AG10803 (cell line): ENCODE measurements around the gene DICER1.

Source experiments
- DNase-seq: peaks from one replicate; pipeline ENCODE4 v3.0.0; 2010; ENCODE audit warnings: low read depth
- H3K4me3 ChIP-seq: 2 replicates; pipeline ENCODE4 v1.5.1; 2011; ENCODE audit warnings: mild to moderate bottlenecking, low read length, control low read depth
- CTCF ChIP-seq: conservative IDR thresholded peaks from 2 replicates; pipeline ENCODE4 v1.5.1; 2011; ENCODE audit warnings: mild to moderate bottlenecking, low read length, control low read depth, inconsistent platforms

Gene DICER1

DNA sequence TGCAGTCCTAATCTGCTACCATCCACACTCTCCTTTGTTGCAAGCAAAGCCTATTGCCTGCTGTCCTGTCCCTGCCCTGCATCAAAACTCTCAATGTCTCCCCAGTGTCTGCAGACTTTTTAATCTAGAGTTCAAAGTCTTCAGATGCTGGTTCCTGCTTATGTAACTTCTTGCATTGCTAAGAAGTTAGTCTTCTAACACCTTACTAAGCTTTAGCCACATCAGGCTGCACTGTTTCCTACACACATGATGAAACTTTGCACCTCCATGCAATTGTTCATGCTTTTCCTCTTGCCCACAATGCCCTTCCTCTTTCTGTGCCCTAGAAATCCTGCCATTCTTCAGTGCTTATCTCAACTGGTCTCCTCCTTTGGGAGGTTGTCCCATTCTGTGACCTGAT is 16.2 kb upstream of the DICER1 start:
- H3K4me3 ChIP-seq, result no peak overlapping the region
- no peak for TF ChIP-seq CTCF
- no peak for DNase-seq

- DNase-seq, result no peak
- H3K4me3 ChIP-seq, result no peak overlapping the region
- no peak for TF ChIP-seq CTCF
These were observed 9.8 kb upstream of the DICER1 start for GRCh38 chr14:95167177-95167576.

GRCh38 chr14:95165517-95165916 is 8.2 kb upstream of the DICER1 start:
- no peak overlapping the region for H3K4me3 ChIP-seq
- TF ChIP-seq CTCF, result no peak
- no peak for DNase-seq

DNA sequence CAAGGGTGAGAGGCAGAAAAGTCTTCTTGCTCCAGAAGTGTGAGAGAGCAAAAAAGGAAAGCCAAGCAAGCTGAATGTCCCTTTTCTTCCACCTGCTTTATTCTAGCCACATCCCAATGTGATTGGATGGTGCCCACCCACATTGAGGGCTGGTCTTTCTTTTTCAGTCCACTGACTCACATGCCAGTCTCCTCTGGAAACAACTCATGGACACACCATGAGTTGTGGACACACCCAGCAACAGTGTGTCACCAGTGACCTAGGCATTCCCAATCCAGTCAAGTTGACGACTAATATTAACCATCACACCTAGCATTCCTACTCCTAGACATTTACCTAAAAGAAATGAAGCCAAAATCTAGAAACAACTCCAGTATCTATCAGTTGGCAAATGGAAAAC is 7.2 kb upstream of the DICER1 start:
- DNase-seq, result no peak
- no peak for TF ChIP-seq CTCF
- no peak overlapping the region for H3K4me3 ChIP-seq

DNA sequence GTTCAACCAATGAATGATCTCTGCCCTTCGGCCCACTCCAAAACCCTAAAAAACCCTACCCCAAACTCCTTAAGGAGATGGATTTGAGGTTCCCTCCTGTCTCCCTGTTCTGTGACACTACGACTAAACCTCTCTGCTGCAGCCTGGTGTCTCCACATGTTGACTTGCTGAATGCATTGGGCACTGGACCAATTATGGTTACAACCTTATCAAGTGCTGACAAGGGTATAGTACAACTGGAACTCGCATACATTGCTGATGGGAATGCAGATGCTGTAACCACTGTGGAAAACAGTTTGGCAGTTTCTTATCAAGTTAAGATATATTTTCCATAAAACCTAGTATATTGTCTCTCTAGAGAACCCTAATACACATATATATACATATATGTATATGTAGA is 6.3 kb upstream of the DICER1 start:
- TF ChIP-seq CTCF, result no peak
- no peak for DNase-seq

GRCh38 chr14:95163132-95163531 is 5.8 kb upstream of the DICER1 start:
- DNase-seq, result no peak
- no peak for TF ChIP-seq CTCF

More for the DNA sequence above, 6.3 kb upstream of the DICER1 start:
- no peak overlapping the region for H3K4me3 ChIP-seq

DNA sequence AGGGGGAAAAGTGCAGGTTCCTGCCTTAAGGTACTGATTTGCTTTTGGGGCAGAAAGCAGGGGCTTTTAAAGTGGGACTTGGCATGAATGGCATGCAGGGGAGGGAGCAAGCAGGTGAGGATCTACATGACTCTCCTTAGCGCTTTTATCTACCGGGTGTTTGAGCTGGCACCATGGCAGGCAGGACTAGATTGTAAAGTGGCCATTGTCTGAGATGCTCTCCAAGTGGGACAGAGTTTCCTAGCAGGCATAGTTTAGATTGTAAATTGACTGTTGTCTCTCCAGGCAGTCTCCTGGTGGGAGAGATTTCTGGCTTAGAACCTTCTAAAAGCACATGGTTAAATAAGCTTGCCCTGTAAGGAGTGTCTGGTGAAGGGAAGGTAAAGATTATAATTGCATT is 5.3 kb upstream of the DICER1 start:
- no peak for DNase-seq
- TF ChIP-seq CTCF, result no peak

More at GRCh38 chr14:95163132-95163531, 5.8 kb upstream of the DICER1 start:
- H3K4me3 ChIP-seq, result no peak overlapping the region

More for the DNA sequence above, 5.3 kb upstream of the DICER1 start:
- H3K4me3 ChIP-seq, result no peak overlapping the region
